Measurements from ENCODE around the gene ACSL3.
"Not testable (repeated sequence)": the region's sequence is repeated elsewhere in the genome, so short reads cannot be mapped to it uniquely, and the experiment has no call there.

Gene ACSL3

DNA sequence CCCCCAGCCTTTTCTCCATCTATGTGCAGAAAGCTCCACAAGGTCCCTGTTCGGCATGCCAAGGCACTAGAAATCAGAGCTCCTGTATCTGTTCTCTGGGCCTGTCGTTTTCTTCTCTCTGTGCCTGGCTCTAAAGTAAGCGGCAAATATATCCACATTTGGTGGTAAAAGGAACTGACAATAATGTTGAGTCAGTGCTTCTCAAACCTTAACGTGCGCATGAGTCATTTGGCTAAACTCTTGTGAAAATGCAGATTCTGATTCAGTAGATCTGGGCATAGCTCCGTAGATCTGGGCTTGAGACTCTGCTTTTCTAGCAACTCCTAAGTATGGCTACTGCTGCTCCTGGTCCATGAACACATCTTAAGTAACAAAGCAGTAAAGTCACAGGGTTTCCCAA, 16.5 kb upstream of the ACSL3 start:
- DNase-seq, result no peak
- H3K79me2 ChIP-seq (ENCODE audit: low read length), result no peaks in the 10 kb centered on the region
- no peak overlapping the region for H3K9ac ChIP-seq (ENCODE audit: low read length)
- H3F3A ChIP-seq (ENCODE audit: insufficient read depth, low read length), result no peaks in the 10 kb centered on the region
- no peak overlapping the region for H3K4me3 ChIP-seq (ENCODE audit: low read length)
- TF ChIP-seq, protein P1, sequence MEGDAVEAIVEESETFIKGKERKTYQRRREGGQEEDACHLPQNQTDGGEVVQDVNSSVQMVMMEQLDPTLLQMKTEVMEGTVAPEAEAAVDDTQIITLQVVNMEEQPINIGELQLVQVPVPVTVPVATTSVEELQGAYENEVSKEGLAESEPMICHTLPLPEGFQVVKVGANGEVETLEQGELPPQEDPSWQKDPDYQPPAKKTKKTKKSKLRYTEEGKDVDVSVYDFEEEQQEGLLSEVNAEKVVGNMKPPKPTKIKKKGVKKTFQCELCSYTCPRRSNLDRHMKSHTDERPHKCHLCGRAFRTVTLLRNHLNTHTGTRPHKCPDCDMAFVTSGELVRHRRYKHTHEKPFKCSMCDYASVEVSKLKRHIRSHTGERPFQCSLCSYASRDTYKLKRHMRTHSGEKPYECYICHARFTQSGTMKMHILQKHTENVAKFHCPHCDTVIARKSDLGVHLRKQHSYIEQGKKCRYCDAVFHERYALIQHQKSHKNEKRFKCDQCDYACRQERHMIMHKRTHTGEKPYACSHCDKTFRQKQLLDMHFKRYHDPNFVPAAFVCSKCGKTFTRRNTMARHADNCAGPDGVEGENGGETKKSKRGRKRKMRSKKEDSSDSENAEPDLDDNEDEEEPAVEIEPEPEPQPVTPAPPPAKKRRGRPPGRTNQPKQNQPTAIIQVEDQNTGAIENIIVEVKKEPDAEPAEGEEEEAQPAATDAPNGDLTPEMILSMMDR (IDR thresholded peaks at IDR 0.05; ENCODE audit: low read length), result no peak
- TF ChIP-seq EZH2 (optimal IDR thresholded peaks at IDR 0.05; ENCODE audit: low read depth, low read length), result no peak
- no peak for TF ChIP-seq EZH2phosphoT487 (IDR thresholded peaks at IDR 0.05; ENCODE audit: low read length)
- H3K4me2 ChIP-seq (ENCODE audit: low read depth, low read length), result no peak overlapping the region
- H2AFZ ChIP-seq (ENCODE audit: low read length), result no peak overlapping the region
- no peaks in the 10 kb centered on the region for H3K4me1 ChIP-seq (ENCODE audit: low read length)
- H3K9me2 ChIP-seq (replicated peaks; ENCODE audit: insufficient read depth, low read length), result no peaks in the 10 kb centered on the region
- H3K27ac ChIP-seq (ENCODE audit: low read length), result no peak overlapping the region
- H3K27me3 ChIP-seq (replicated peaks; ENCODE audit: insufficient read depth, low read length), result no peaks in the 10 kb centered on the region
- no peaks in the 10 kb centered on the region for H3K36me3 ChIP-seq (replicated peaks; ENCODE audit: insufficient read depth, low read length)
- H4K20me1 ChIP-seq (ENCODE audit: insufficient read depth, low read length), result no peaks in the 10 kb centered on the region
- H3K9me3 ChIP-seq (replicated peaks; ENCODE audit: insufficient read depth, low read length), result no peaks in the 10 kb centered on the region

DNA sequence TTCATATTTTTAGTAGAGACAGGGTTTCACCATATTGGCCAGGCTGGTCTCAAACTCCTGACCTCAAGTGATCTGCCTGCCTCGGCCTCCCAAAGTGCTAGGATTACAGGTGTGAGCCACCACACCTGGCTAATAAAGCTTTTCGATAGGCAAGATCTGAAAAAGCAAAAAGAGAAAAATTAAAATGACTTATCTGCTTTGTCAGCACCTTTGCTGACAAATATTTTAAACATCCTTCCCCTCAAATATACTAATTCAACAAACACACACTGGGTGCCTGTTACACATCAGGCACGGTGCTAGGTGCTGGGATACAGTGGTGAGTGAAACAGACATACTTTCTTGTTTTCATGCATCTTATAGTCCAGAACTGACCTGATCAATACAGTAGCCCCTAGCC, 15.5 kb upstream of the ACSL3 start:
- H3K4me2 ChIP-seq (ENCODE audit: low read depth, low read length); H3K9ac ChIP-seq (ENCODE audit: low read length); H3K27ac ChIP-seq (ENCODE audit: low read length): not testable (repeated sequence)

DNA sequence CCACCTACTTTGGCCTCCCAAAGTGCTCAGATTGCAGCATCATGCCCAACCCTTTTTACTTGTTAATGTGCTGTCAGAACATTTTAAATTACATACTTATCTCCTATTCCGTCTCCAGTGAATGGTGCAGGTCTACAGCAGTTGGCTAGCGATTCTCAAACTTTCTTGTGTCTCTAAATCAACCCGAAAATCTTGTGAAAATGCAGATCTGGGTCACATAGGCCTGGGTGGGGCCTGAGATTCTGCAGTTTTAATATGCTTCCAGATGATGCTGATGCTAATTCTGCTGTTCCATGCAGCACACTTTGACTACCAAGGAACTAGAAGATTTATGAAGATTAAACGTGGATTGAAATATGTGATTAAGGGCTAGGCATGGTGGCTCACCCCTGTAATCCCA, 14.8 kb upstream of the ACSL3 start:
- no peak overlapping the region for H3K4me3 ChIP-seq (ENCODE audit: low read length)
- no peak for TF ChIP-seq EZH2 (optimal IDR thresholded peaks at IDR 0.05; ENCODE audit: low read depth, low read length)
- no peak for TF ChIP-seq EZH2phosphoT487 (IDR thresholded peaks at IDR 0.05; ENCODE audit: low read length)
- TF ChIP-seq, protein P1 (IDR thresholded peaks at IDR 0.05; ENCODE audit: low read length), result no peak
- no peaks in the 10 kb centered on the region for H3K27me3 ChIP-seq (replicated peaks; ENCODE audit: insufficient read depth, low read length)
- H3K9me2 ChIP-seq (replicated peaks; ENCODE audit: insufficient read depth, low read length), result no peaks in the 10 kb centered on the region
- H3K79me2 ChIP-seq (ENCODE audit: low read length), result no peaks in the 10 kb centered on the region
- H3K27ac ChIP-seq (ENCODE audit: low read length), result no peak overlapping the region
- no peak for DNase-seq
- no peaks in the 10 kb centered on the region for H3F3A ChIP-seq (ENCODE audit: insufficient read depth, low read length)
- H3K9ac ChIP-seq (ENCODE audit: low read length), result no peak overlapping the region
- no peaks in the 10 kb centered on the region for H3K36me3 ChIP-seq (replicated peaks; ENCODE audit: insufficient read depth, low read length)
- no peaks in the 10 kb centered on the region for H3K4me1 ChIP-seq (ENCODE audit: low read length)
- no peak overlapping the region for H3K4me2 ChIP-seq (ENCODE audit: low read depth, low read length)
- no peak overlapping the region for H2AFZ ChIP-seq (ENCODE audit: low read length)
- no peaks in the 10 kb centered on the region for H4K20me1 ChIP-seq (ENCODE audit: insufficient read depth, low read length)
- no peaks in the 10 kb centered on the region for H3K9me3 ChIP-seq (replicated peaks; ENCODE audit: insufficient read depth, low read length)

More for the DNA sequence above, 15.5 kb upstream of the ACSL3 start:
- not testable (repeated sequence) for H3K36me3 ChIP-seq (replicated peaks; ENCODE audit: insufficient read depth, low read length); H3K4me1 ChIP-seq (ENCODE audit: low read length); H3K79me2 ChIP-seq (ENCODE audit: low read length); H2AFZ ChIP-seq (ENCODE audit: low read length); H3F3A ChIP-seq (ENCODE audit: insufficient read depth, low read length); H3K4me3 ChIP-seq (ENCODE audit: low read length); H3K9me3 ChIP-seq (replicated peaks; ENCODE audit: insufficient read depth, low read length); DNase-seq; H3K27me3 ChIP-seq (replicated peaks; ENCODE audit: insufficient read depth, low read length); H3K9me2 ChIP-seq (replicated peaks; ENCODE audit: insufficient read depth, low read length); H4K20me1 ChIP-seq (ENCODE audit: insufficient read depth, low read length)

DNA sequence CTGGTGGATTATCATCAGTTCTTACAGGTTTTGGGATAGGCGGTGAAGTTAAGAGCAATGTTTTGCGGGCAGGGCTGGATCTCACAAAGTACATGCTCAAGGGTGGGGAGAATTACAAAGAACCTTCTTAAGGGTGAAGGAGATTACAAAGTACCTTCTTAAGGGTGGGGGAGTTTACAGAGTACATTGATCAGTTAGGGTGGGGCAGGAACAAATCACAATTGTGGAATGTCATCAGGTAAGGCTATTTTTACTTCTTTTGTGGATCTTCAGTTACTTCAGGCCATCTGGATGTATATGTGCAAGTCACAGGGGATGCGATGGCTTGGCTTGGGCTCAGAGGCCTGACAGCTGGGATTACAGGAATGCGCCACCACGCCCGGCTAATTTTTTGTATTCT, 12.8 kb upstream of the ACSL3 start:
- H4K20me1 ChIP-seq (ENCODE audit: insufficient read depth, low read length); H3K79me2 ChIP-seq (ENCODE audit: low read length); H3K36me3 ChIP-seq (replicated peaks; ENCODE audit: insufficient read depth, low read length); H3K27me3 ChIP-seq (replicated peaks; ENCODE audit: insufficient read depth, low read length); H3K4me2 ChIP-seq (ENCODE audit: low read depth, low read length); H3K27ac ChIP-seq (ENCODE audit: low read length); H3K9me2 ChIP-seq (replicated peaks; ENCODE audit: insufficient read depth, low read length); H3K9me3 ChIP-seq (replicated peaks; ENCODE audit: insufficient read depth, low read length); H3F3A ChIP-seq (ENCODE audit: insufficient read depth, low read length); DNase-seq; H3K4me1 ChIP-seq (ENCODE audit: low read length); H2AFZ ChIP-seq (ENCODE audit: low read length); H3K4me3 ChIP-seq (ENCODE audit: low read length); H3K9ac ChIP-seq (ENCODE audit: low read length): not testable (repeated sequence)

Measured in MM.1S (cell line).